Head of caudate nucleus (tissue), 42 donors: ENCODE results near the gene CDC42EP5.
A peak's percentile ranks its signal among the peaks of the same experiment; 100 is the strongest.
"Not testable (repeated sequence)": the region's sequence is repeated elsewhere in the genome, so short reads cannot be mapped to it uniquely, and the experiment has no call there.

Experiments used
- DNase-seq, 42 donors: peaks; one replicate each; pipeline versions ENCODE4 v3.0.0 to v3.0.0-alpha.2; 2020 to 2021; ENCODE audit warnings: mixed read lengths in 7 of 42
- intact Hi-C: fragments of 100-400 bp; cut with DNase I; formaldehyde crosslinking; loops from one replicate; pipeline ENCODE4 v1.15.0; 2022

Gene CDC42EP5, protein sequence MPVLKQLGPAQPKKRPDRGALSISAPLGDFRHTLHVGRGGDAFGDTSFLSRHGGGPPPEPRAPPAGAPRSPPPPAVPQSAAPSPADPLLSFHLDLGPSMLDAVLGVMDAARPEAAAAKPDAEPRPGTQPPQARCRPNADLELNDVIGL

DNA sequence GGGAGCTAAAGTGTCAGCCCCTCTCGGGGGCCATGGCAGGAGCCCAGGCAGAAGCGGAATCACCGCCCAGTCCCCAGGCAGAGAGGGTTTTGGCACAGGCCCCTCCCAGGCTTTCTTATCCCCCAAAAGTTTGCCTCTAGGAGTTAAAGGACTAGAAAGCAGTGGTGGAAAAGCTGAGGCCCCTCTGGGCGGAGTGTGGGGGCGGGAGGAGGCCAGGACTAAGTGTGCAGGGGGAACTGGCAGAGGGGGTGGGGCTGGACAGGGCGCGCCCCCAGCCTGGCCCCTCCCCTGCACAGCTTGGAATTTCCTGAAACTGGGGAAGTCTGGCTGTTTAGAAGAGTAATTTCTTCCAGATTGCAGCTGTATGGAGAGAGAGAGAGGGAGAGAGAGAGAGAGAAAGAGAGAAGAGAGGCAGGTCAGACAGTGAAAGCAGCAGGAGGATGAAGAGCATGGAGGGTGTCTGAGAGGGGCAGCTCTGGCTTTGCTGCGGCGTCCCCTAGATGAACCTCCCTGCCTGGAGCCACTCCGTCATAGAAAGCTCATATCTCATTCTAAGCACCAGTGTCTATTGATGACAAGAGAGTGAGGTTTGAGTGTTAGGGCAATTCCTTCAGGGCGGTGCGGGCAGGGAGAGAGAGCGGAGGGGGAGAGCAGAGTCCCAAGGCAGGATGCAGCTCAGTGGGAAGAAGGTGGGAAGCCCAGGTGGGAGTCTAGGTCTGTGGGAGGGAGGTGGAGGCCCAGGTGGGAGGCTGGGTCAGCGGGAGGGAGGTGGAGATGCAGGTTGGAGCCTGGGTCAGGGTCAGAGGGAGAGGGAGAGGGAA lies at the start of gene CDC42EP5:
Gene CDC42EP5 (minus strand): TSS at position 226 of the 821 bp plus-strand sequence. CDS start 7,749 bp downstream, outside the sequence.
- DNase-seq = peak in 1 of 42 donors; percentile 32
- intact Hi-C loops = loop anchor here (10.0 kb wide), 1 partner anchor 202 kb away; no protein-coding TSS in a partner anchor

DNA sequence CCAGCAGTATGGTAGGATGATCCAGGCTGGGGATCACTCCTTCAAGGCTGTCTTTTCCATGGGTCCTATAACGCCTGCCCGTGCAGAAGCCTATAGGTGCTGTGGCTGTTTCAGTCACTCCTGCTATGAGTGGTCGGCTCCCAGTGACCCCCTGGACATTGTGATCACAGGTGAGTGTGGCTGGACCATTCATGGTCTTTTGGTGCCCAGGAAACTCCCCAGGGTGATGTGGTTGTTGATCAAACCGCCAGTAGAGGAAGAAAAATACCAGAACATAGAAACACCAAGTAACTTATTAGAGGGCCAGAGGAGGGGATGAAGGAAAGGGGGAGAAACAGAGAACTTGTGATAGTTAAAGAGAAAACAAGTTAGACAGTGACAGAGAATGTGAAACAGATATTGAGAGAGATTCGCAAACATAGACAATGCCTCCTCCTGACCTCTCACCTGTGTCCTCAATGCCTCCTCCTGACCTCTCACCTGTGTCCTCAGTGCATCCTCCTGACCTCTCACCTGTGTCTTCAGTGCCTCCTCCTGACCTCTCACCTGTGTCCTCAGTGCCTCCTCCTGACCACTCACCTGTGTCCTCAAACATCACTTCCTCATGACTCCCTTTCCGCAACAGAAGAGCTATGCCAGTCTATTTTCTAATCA lies 48.9 kb upstream of the CDC42EP5 start:
- intact Hi-C loops = no loop called here
- no peak for DNase-seq

DNA sequence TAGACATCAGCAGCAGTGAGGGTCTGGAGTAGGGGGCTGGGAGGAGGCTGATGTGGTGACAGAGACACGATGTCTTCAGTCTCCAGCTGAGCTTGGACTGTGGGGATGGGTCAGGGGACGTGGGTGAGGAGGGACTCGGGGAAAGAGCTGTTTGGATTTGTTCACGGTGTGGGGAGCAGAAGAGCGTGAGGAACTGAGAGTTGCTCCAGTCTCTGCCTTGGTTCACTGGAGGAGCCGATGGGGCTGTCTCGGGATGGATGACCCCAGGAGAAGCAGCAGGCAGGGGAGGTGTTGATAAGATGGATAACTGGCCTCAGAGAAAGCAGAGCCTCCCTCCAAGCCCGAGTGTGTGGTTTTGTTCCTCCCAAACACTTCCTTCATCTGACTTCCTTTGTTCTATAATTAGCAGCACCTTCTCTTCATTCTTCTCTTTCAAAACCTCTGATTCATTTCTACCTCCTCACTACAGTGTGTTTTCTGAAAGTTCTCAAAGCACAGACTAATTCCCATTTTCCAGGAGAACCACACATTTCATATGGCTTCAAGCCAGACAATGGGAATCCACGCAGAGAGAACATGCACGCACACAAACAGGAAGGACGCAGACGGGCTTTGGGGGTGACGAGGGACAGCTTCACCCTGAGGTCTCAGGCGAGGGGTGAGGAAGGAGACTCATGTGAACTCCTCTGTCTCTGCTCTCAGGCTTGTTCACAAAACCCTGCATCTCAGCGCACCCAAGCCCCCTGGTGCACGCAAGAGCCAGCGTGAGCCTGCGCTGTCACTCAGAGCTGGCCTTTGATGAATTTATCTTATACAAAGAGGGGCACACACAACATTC lies 48.1 kb upstream of the CDC42EP5 start:
- peak in 9 of 42 donors; percentile 10 to 32 (median 18) for DNase-seq

DNA sequence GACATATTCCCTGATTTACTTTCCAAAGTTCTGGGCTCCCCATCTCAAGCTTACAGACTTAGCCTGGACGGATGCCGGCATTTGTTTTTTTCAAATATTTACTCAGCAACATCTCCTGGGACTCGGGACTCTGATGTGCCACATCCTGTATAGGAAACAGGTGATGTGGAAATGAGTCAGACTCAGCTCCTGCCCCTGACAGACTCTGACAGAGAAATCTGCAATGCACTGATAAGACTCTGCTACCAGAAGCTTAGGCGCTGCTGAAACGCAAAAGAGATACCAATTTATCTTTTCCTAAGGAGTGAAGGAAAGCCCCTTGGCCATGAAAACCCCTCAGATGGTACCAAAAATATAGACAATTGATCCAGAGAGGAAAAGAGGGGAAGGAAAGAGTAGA lies 45.7 kb upstream of the CDC42EP5 start:
- peak in 5 of 42 donors; percentile 8 to 43 (median 18) for DNase-seq

More for the DNA sequence above, 48.1 kb upstream of the CDC42EP5 start:
- intact Hi-C loops = no loop called here

DNA sequence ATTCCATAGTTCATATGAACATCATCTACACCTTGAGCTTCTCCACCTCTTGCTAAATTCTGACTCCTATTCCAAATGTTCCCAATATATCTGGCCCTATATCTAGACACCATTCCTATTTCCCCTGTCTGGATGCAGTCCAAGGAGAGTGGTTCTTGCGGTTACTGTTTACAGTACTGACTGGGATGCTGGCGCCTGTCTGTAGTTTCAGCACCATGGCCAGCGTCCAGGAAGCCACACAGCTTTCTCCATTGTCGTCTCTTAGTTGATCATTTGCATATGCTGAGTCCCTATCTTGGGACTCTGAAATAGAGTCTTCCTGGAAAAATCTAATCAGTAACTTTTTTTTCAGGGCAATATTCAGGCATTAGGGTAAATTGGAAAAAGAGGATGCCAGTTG lies 44.4 kb upstream of the CDC42EP5 start:
- intact Hi-C loops = no loop called here
- peak in 26 of 42 donors; percentile 9 to 73 (median 34) for DNase-seq

More for the DNA sequence above, 45.7 kb upstream of the CDC42EP5 start:
- intact Hi-C loops = no loop called here

DNA sequence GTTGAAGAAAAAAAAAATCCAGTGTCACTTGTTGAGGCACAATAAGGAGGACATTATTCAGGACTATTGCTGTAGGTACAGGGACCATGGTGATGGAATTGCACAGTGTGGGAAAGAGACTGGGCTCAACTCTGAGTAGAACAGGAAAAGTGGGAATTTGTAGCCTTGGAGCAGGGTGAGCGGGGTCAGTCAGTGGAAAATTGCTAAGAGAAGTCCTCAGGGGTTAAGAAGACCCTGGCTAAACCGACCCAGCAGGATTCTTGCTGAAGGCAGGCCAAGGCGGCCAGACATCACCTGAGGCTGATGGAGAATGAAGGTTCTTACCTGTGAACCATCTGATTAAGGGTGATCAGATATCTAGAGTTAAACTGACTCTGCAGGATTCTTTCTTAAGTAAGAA lies 42.1 kb upstream of the CDC42EP5 start:
- intact Hi-C loops = no loop called here
- DNase-seq = no peak

DNA sequence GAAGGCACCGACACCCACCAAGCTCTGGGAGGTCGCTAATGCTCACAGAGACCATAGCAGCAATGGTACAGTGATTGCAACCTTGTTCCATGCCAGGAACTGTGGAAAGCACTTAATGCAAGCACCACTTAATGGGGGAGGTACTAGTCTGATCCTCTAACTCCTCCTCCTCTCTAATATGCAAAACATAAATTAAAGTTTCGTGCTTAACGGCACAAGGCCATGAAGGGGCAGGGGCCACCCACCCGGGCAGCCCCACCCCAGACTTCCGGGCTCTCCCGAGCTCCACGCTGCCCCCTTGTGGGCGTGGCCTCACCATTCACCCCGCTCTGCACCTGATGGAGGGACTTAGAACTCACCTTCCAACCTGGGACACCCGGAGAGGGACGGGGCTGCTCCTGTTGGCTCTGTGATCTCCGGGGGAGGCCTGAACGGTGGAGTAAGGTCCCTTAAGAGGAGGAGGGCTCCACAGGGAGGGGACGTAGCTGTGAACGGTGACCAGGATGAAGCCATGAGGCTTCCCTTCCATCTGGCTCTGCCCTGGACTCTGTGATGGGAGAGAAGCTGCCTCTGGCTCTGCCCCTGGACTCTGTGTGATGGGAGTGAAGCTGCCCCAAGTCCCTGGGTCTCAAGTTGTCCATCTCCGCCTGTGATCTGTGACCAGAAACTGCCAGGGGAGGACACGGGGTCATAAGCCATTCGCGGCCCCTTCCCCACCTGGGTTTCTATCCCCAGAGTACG lies 36.3 kb upstream of the CDC42EP5 start:
- intact Hi-C loops, DNase-seq: not testable (repeated sequence)

DNA sequence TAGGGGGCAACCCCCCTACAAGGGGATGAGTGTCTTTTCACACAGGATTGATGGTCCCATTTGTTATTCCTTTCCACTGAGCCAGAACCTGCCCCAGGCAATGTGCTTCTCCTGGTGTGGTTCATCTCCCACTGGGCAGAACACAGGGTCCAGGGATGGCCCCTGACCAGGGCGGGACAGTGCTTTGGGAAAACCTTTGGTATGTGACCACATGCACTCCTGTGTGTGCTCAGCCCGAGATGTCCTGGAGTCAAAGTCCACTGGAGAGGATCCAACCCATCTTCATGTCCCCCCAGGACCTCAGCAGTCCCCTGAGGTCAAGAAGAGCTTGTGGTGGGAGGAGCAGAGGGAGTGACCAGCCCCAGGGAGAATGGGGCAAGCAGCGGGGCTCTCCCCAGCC lies 35.4 kb upstream of the CDC42EP5 start:
- intact Hi-C loops, DNase-seq: not testable (repeated sequence)

DNA sequence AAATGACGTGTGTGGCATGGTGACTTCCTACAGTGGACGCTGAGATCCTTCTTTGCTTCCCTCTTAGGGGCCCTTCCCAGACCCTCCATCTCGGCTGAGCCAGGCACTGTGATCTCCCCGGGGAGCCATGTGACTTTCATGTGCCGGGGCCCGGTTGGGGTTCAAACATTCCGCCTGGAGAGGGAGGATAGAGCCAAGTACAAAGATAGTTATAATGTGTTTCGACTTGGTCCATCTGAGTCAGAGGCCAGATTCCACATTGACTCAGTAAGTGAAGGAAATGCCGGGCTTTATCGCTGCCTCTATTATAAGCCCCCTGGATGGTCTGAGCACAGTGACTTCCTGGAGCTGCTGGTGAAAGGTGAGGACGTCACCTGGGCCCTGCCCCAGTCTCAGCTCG lies 34.7 kb upstream of the CDC42EP5 start:
- DNase-seq = no peak
- intact Hi-C loops = no loop called here

DNA sequence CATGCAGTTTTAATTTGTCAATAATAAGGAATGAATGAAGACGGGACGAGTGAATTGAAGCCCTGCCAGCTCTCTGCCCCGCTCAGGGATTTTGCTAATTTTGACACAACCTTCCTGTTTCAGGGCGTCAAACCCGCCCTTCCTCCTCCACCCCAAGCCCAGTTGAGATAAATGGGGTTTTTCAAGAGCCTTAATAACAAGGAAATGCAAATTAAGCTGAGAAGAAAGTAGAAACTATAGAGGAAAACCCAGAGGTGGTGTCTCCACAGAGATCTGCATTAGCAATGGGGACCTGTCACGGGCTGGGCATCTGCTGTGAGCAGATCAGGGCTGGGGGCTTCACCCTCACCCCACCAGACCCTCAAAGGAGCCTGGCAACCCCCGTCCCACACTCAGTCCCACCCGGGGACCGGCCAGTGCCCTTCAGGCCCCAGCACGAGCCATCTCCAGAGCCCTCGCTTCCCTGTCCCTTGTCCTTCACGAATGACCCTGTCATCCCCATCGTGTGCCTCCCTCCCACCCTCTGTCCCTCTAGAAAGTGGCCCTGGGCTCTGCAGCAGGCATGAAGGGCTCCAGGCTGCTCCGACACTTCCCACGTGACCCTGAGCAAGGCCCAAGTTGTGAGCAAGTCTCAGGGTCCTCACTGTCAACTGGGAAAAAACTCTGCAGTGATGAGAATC lies 34.1 kb upstream of the CDC42EP5 start:
- intact Hi-C loops, DNase-seq: not testable (repeated sequence)

DNA sequence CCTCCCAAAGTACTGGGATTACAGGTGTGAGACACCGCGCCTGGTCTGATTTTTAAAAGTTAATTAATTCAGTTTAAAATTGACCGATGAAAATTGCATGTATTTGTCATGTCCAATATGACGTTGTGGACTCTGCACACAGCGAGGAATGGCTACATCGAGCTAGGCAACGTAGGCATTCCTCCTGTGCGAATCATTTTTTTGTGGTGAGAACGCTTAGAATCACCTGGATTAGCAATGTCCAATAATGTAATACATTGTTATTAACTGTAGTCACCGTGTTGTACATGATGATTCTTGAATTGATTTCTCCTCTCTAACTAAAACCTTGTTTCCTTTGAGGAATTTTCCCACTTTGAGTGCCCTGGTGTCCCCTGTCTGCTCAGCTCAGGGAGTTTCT lies 33.0 kb upstream of the CDC42EP5 start:
- DNase-seq = no peak
- intact Hi-C loops = no loop called here

DNA sequence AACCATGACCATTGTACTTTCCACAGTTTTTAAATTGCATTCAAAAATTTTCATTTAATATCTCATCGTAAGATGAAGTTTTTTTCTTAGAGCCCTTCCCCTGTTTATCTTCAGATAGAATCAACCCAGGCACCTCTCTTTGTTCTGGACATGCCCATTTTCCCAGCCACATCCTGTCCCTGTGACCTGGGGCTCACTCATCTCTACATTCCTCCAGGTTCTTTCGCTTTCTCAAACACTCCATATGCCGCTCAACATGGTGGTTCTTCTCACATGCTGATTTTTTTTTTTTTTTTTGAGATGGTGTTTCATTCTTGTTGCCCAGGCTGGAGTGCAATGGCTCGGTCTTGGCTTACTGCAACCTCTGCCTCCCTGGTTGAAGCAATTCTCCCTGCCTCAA lies 32.4 kb upstream of the CDC42EP5 start:
- DNase-seq, intact Hi-C loops: not testable (repeated sequence)

DNA sequence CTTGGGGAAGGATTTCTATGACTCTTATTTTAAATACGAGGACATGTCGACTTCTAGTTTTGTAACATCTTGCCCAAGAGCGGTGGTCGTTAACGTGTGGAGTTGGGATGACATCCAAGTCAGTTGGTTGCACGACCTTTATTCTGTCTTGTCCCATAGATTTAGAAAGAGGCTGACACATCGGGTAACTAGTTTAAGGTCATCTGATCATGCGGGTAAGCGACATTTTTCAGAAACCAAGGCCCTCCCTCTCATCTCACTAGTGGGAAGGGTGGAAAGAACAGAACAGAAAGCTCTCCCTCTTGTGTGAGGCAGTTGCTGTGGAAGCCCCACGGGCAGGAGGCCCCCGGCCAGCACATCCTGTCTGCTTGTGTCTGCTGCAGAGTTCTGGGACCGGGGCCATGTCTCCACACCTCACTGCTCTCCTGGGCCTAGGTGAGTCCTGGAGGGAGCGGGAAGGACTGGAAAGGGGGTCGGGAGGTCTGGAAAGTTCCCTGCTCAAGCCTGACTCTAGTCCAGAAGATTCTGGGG lies 29.5 kb upstream of the CDC42EP5 start, which contains the start of gene LAIR2:
Gene LAIR2 (plus strand): TSS at position 314 of the 531 bp plus-strand sequence. CDS start 88 bp downstream, at position 402.
- no peak for DNase-seq
- intact Hi-C loops = no loop called here

DNA sequence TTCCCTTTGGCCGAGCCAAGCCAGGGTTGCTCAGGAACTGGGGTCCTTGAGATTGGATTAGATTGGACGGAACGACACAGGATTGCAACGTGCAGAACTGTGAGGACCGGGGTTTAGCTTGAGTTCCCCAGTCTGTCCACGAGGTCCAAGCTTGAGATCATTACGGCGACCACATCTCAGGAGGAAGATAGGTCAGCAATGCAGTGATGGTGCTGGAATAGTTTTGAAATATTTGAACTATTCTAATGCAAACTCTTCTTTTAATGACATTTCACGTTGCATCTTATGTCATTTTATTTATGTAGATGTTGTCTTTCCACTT lies 25.3 kb upstream of the CDC42EP5 start:
- intact Hi-C loops, DNase-seq: not testable (repeated sequence)

DNA sequence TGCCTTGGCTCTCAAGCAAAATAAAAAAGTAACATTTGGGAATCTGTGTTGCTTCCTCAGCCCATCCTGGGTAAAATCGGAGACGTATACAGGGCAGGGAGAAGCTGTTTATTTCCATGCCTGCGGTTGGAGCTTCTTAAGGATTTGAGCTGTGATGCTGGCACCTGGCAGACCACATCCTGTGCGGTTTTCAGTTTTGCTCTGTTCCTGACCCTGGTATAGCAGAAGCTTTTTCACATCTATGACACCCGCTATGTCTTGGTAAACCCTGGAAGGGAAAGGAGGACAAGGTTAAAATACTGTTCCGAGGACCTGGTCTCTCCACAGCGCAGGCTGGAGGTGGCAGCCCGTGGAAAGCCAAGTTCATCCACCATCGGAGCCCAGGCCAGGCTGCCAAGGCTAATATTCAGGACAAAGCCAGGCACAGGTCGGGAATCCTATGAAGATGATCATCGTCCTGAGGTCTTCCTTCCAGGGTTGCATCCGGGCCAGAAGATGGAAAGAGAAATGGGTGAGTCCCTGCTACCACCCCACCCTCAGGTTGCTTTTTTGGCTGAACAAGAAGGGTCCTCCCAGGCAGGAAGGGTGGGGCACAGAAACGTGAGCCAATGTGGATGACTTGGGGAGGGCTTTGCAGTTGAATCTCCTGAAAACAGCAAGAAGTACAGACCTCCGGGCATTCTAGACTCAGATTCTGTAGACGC lies 24.8 kb upstream of the CDC42EP5 start:
- intact Hi-C loops, DNase-seq: not testable (repeated sequence)

DNA sequence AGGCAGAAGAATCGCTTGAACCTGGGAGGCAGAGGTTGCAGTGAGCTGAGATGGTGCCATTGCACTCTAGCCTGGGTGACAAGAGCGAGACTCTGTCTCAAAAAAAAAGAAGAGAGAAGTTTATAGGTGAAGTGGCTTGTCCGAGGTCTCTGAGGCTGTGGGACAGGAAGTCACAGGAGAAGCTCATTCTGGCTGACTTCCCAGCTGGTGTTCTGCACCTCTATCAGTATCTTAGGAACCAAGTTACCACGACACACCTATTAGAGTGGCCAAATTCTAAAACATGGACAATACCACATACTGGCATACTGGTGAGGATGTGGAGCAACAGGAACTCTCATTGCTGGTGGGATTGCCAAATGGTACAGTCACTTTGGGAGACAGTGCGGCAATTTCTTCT lies 22.2 kb upstream of the CDC42EP5 start:
- intact Hi-C loops, DNase-seq: not testable (repeated sequence)
